ENCODE measurements around the gene RASSF4.
"Not testable (repeated sequence)": the region's sequence is repeated elsewhere in the genome, so short reads cannot be mapped to it uniquely, and the experiment has no call there.

RASSF4 gene

GRCh38 chr10:45000138-45000751 is 40.6 kb downstream of the RASSF4 start:
- Histone ChIP-seq H3K9me3 (ENCODE audit: low read length) (peaks cover 10% of the 10 kb centered on the region), H3K4me3 (ENCODE audit: low read length) (peak overlapping the region; percentile 62), H2AFZ (ENCODE audit: low read depth, low read length) (peak overlapping the region; percentile 24), H3K4me1 (ENCODE audit: insufficient read depth, low read length) (peaks cover 12% of the 10 kb centered on the region), H3K36me3 (ENCODE audit: insufficient read depth, low read length) (peaks cover 20% of the 10 kb centered on the region), H3K27me3 (ENCODE audit: insufficient read depth, low read length) (no peaks in the 10 kb centered on the region)

DNA sequence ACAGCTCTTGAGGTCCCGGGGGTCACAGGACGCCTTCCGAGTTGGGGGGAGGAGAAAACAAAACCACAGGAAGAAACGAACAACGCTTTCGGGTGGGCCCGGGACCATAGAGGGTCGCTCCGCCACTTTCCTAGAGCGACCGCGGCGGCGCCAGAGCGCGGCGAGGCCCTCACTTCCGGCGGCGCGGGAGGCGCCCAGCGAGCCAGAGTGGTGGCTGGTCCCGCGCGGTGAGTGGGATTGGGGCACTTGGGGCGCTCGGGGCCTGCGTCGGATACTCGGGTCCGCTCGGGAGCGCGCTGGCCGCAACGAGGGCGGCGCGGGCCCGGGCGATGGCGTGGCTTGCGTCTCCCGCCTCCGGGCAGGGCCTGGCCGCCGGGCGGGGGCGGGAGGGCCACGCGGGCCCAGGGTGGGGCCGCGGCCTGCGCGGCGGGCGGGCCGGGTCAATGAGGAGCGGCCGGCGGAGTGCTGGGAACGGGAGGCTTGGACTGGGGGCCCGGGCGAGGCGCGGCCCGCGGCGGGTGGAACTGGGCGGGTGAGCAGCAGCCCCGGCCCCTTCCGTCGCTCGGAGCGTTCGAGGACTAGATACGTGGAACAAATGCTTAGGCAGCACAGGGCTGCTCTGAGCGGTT is 41.3 kb downstream of the RASSF4 start, which contains the start of gene ZNF22:
TSS of gene ZNF22 (plus strand) at position 172 of the 629 bp plus-strand sequence. CDS start 2,446 bp downstream, outside the sequence.
- H3K27me3 ChIP-seq (ENCODE audit: insufficient read depth, low read length): no peaks in the 10 kb centered on the region
- H2AFZ ChIP-seq (ENCODE audit: low read depth, low read length): peak within 1 kb of the TSS; percentile 24
- peaks cover 21% of the 10 kb centered on the region for H3K36me3 ChIP-seq (ENCODE audit: insufficient read depth, low read length)
- H3K4me1 ChIP-seq (ENCODE audit: insufficient read depth, low read length): peaks cover 12% of the 10 kb centered on the region
- H3K9me3 ChIP-seq (ENCODE audit: low read length): peaks cover 10% of the 10 kb centered on the region
- H3K4me3 ChIP-seq (ENCODE audit: low read length): peak within 1 kb of the TSS; percentile 62

DNA sequence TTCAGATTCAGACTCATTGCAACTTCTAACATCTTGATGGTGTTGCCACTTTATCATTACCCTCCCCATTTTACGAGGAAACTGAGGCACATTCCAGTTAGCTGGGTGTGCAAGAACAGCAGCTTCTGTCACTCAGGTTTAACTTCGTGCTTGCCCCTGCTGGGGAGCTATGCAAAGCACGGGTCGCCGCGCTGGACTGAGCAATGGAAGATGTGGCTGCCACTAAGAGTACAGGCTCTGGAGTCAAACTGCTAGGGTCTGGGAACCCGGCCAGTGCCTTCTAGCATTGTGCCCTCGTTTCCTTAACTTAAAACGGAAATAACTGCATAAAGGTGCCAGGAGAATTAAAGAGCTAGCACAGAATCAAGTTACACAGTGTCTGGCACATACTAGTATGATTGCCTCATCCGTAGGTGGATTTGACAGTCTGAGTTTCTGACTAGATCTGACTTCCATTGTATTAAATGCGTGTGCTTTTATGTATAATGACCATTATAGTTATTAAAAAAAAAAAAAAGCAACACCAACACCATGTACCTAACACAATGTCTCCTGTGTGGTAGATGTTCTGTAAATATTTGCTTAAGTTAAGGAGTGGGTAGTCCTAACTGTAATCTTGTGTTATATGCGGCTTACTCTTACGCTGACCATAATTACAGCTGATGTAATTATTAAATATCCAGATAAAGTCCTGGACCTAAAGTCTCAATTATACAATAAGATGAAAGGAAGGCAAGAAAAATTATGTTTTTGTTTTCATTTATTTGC is 42.0 kb downstream of the RASSF4 start:
- Histone ChIP-seq H3K4me1 (ENCODE audit: insufficient read depth, low read length) (peaks cover 12% of the 10 kb centered on the region), H3K9me3 (ENCODE audit: low read length) (peaks cover 10% of the 10 kb centered on the region), H3K36me3 (ENCODE audit: insufficient read depth, low read length) (peaks cover 21% of the 10 kb centered on the region), H2AFZ (ENCODE audit: low read depth, low read length) (peak overlapping the region; percentile 4), H3K27me3 (ENCODE audit: insufficient read depth, low read length) (no peaks in the 10 kb centered on the region), H3K4me3 (ENCODE audit: low read length) (peak overlapping the region; percentile 62)

DNA sequence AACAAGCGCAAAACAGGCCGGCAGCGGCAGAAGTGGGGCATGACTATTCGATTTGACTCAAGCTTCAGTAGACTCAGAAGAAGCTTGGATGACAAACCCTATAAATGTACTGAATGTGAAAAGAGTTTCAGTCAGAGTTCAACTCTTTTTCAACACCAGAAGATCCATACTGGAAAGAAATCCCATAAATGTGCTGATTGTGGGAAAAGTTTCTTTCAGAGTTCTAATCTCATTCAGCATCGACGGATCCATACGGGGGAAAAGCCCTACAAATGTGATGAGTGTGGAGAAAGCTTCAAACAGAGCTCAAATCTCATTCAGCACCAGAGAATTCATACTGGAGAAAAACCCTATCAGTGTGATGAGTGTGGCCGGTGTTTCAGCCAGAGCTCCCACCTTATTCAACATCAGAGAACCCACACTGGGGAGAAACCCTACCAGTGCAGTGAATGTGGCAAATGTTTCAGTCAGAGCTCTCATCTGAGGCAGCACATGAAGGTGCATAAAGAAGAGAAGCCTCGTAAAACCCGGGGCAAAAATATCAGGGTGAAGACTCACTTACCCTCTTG is 43.9 kb downstream of the RASSF4 start:
- peaks cover 21% of the 10 kb centered on the region for H3K36me3 ChIP-seq (ENCODE audit: insufficient read depth, low read length)
- H2AFZ ChIP-seq (ENCODE audit: low read depth, low read length): no peak overlapping the region
- H3K9me3 ChIP-seq (ENCODE audit: low read length): peaks cover 10% of the 10 kb centered on the region
- no peak overlapping the region for H3K4me3 ChIP-seq (ENCODE audit: low read length)
- peaks cover 12% of the 10 kb centered on the region for H3K4me1 ChIP-seq (ENCODE audit: insufficient read depth, low read length)
- no peaks in the 10 kb centered on the region for H3K27me3 ChIP-seq (ENCODE audit: insufficient read depth, low read length)

DNA sequence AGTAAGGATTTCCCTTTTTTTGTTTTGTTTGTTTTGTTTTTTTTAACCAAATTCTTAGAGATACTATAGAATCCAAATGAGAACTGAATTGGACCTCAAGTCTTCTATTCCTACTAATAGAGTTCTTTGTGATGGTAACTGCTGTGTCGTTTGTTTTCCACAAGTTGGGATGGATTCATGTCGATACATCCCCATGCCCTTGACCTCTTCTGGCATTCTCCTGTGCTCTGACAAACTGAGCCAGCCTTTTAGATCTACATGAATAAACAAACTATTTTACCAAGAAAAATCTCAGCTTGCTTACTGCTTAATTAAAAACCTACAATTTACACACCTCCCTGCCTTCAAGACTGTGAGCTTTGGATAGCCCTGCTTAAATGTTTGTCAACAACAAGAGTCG is 45.1 kb downstream of the RASSF4 start:
- no peak overlapping the region for H3K4me3 ChIP-seq (ENCODE audit: low read length)
- peaks cover 21% of the 10 kb centered on the region for H3K36me3 ChIP-seq (ENCODE audit: insufficient read depth, low read length)
- peaks cover 12% of the 10 kb centered on the region for H3K4me1 ChIP-seq (ENCODE audit: insufficient read depth, low read length)
- no peaks in the 10 kb centered on the region for H3K27me3 ChIP-seq (ENCODE audit: insufficient read depth, low read length)
- no peak overlapping the region for H2AFZ ChIP-seq (ENCODE audit: low read depth, low read length)
- H3K9me3 ChIP-seq (ENCODE audit: low read length): peaks cover 10% of the 10 kb centered on the region

DNA sequence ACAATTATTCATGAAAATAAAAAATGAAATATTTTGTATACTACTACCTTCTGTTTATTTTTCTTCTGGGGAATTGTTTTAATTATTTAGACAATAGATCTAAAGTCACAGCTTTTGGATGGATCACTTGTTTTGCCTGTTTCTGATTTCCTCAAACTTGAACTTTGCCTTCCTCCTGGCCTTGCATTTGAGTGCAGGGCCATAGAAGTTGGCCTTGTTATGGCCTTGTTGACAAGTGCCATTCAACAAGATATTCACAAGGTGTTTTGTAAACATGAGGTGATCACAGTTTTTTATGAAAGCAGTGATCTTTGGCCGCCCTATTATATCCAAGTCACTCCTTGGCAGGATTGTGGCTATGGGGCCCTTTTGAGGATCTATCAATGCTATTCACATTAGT is 45.7 kb downstream of the RASSF4 start:
- H3K36me3 ChIP-seq (ENCODE audit: insufficient read depth, low read length): peaks cover 21% of the 10 kb centered on the region
- peaks cover 10% of the 10 kb centered on the region for H3K9me3 ChIP-seq (ENCODE audit: low read length)
- no peak overlapping the region for H2AFZ ChIP-seq (ENCODE audit: low read depth, low read length)
- H3K4me1 ChIP-seq (ENCODE audit: insufficient read depth, low read length): peaks cover 7% of the 10 kb centered on the region
- no peak overlapping the region for H3K4me3 ChIP-seq (ENCODE audit: low read length)
- H3K27me3 ChIP-seq (ENCODE audit: insufficient read depth, low read length): no peaks in the 10 kb centered on the region

- Histone ChIP-seq H3K4me1 (ENCODE audit: insufficient read depth, low read length) (peaks cover 5% of the 10 kb centered on the region), H2AFZ (ENCODE audit: low read depth, low read length) (no peak overlapping the region), H3K36me3 (ENCODE audit: insufficient read depth, low read length) (peaks cover 21% of the 10 kb centered on the region), H3K4me3 (ENCODE audit: low read length) (no peak overlapping the region), H3K27me3 (ENCODE audit: insufficient read depth, low read length) (no peaks in the 10 kb centered on the region), H3K9me3 (ENCODE audit: low read length) (peaks cover 10% of the 10 kb centered on the region)
Measured at GRCh38 chr10:45006276-45007030, 46.9 kb downstream of the RASSF4 start.

GRCh38 chr10:45008524-45009161 is 49.0 kb downstream of the RASSF4 start:
- H2AFZ ChIP-seq (ENCODE audit: low read depth, low read length): no peak overlapping the region
- H3K27me3 ChIP-seq (ENCODE audit: insufficient read depth, low read length): no peaks in the 10 kb centered on the region
- no peak overlapping the region for H3K4me3 ChIP-seq (ENCODE audit: low read length)
- no peaks in the 10 kb centered on the region for H3K4me1 ChIP-seq (ENCODE audit: insufficient read depth, low read length)
- peaks cover 5% of the 10 kb centered on the region for H3K9me3 ChIP-seq (ENCODE audit: low read length)
- H3K36me3 ChIP-seq (ENCODE audit: insufficient read depth, low read length): peaks cover 15% of the 10 kb centered on the region

- H3K4me1 ChIP-seq (ENCODE audit: insufficient read depth, low read length); H2AFZ ChIP-seq (ENCODE audit: low read depth, low read length): not testable (repeated sequence)
Measured at GRCh38 chr10:45014557-45014956, 55.0 kb downstream of the RASSF4 start.

GRCh38 chr10:45015590-45015989 is 56.0 kb downstream of the RASSF4 start:
- H2AFZ ChIP-seq (ENCODE audit: low read depth, low read length): no peak overlapping the region
- H3K9me3 ChIP-seq (ENCODE audit: low read length): no peaks in the 10 kb centered on the region
- no peaks in the 10 kb centered on the region for H3K27me3 ChIP-seq (ENCODE audit: insufficient read depth, low read length)
- H3K4me1 ChIP-seq (ENCODE audit: insufficient read depth, low read length): no peaks in the 10 kb centered on the region
- no peaks in the 10 kb centered on the region for H3K36me3 ChIP-seq (ENCODE audit: insufficient read depth, low read length)
- no peak overlapping the region for H3K4me3 ChIP-seq (ENCODE audit: low read length)

More at GRCh38 chr10:45014557-45014956, 55.0 kb downstream of the RASSF4 start:
- H3K4me3 ChIP-seq (ENCODE audit: low read length); H3K36me3 ChIP-seq (ENCODE audit: insufficient read depth, low read length); H3K27me3 ChIP-seq (ENCODE audit: insufficient read depth, low read length); H3K9me3 ChIP-seq (ENCODE audit: low read length): not testable (repeated sequence)

GRCh38 chr10:45023426-45023825 is 63.8 kb downstream of the RASSF4 start:
- Histone ChIP-seq H3K4me1 (ENCODE audit: insufficient read depth, low read length) (no peaks in the 10 kb centered on the region), H3K9me3 (ENCODE audit: low read length) (no peaks in the 10 kb centered on the region), H3K36me3 (ENCODE audit: insufficient read depth, low read length) (no peaks in the 10 kb centered on the region), H2AFZ (ENCODE audit: low read depth, low read length) (no peak overlapping the region), H3K4me3 (ENCODE audit: low read length) (no peak overlapping the region), H3K27me3 (ENCODE audit: insufficient read depth, low read length) (no peaks in the 10 kb centered on the region)

GRCh38 chr10:45034301-45034700 is 74.7 kb downstream of the RASSF4 start:
- no peak overlapping the region for H3K4me3 ChIP-seq (ENCODE audit: low read length)
- no peaks in the 10 kb centered on the region for H3K36me3 ChIP-seq (ENCODE audit: insufficient read depth, low read length)
- peaks cover 3% of the 10 kb centered on the region for H3K27me3 ChIP-seq (ENCODE audit: insufficient read depth, low read length)
- H2AFZ ChIP-seq (ENCODE audit: low read depth, low read length): no peak overlapping the region
- no peaks in the 10 kb centered on the region for H3K4me1 ChIP-seq (ENCODE audit: insufficient read depth, low read length)
- H3K9me3 ChIP-seq (ENCODE audit: low read length): no peaks in the 10 kb centered on the region

Measured in neuron (in vitro differentiated cells).